Endothelial cell (in vitro differentiated cells): ENCODE measurements around the gene KIF3B. TPM values are rescaled to one million over a fixed set of nuclear protein-coding genes. Genes with fewer than 3 reads are reported as not detected.

Experiments
- DNase-seq: peaks from one replicate; pipeline ENCODE4 v3.0.0; 2021; ENCODE audit warnings: low spot score
- H3K27ac Mint-ChIP-seq: one replicate; pipeline ENCODE4 v1.8.0; 2021; ENCODE audit warnings: mixed read lengths, inconsistent platforms; ENCODE audit not compliant: unreplicated experiment
- H3K27me3 Mint-ChIP-seq: one replicate; pipeline ENCODE4 v1.8.0; 2021; ENCODE audit warnings: mild to moderate bottlenecking, moderate library complexity, mixed read lengths, inconsistent platforms; ENCODE audit not compliant: unreplicated experiment
- H3K36me3 Mint-ChIP-seq: one replicate; pipeline ENCODE4 v1.8.0; 2021; ENCODE audit warnings: mild to moderate bottlenecking, low read depth, mixed read lengths, inconsistent platforms; ENCODE audit not compliant: unreplicated experiment
- H3K4me1 Mint-ChIP-seq: one replicate; pipeline ENCODE4 v1.8.0; 2021; ENCODE audit warnings: mild to moderate bottlenecking, mixed read lengths, inconsistent platforms; ENCODE audit not compliant: unreplicated experiment
- H3K4me3 Mint-ChIP-seq: one replicate; pipeline ENCODE4 v1.8.0; 2021; ENCODE audit warnings: mild to moderate bottlenecking, mixed read lengths, inconsistent platforms; ENCODE audit not compliant: unreplicated experiment
- H3K9me3 Mint-ChIP-seq: one replicate; pipeline ENCODE4 v1.8.0; 2021; ENCODE audit warnings: mixed read lengths, inconsistent platforms; ENCODE audit not compliant: unreplicated experiment
- CTCF ChIP-seq: fragments of 200-600 bp; sonication (generic); IDR thresholded peaks from one replicate; pipeline ENCODE4 v1.5.0; 2021; ENCODE audit warnings: antibody characterized with exemption; ENCODE audit not compliant: unreplicated experiment
- total RNA-seq: library from RNA; stranded (reverse); fragmentation: NEBNext Ultra II Directional; extraction: Animal tissue kit (Norgen Biotek cat#: 25700); gene quantifications from one replicate; pipeline ENCODE4 v1.2.1, GENCODE V29; 2021; ENCODE audit not compliant: unreplicated experiment

KIF3B gene
- total RNA-seq, 1 donor from 2014 or later, result 34.7 TPM

GRCh38 chr20:32362901-32363364 lies 85.5 kb downstream of the KIF3B start:
- Mint-ChIP-seq H3K4me3 (no peak overlapping the region), H3K36me3 (peaks cover 16% of the 10 kb centered on the region), H3K27ac (no peak overlapping the region), H3K4me1 (peaks cover 18% of the 10 kb centered on the region), H3K27me3 (peaks cover 2% of the 10 kb centered on the region), H3K9me3 (no peaks in the 10 kb centered on the region)
- no peak for TF ChIP-seq CTCF
- no peak for DNase-seq

- Mint-ChIP-seq H3K4me3 (no peak overlapping the region), H3K27me3 (peaks cover 2% of the 10 kb centered on the region), H3K27ac (no peak overlapping the region), H3K9me3 (no peaks in the 10 kb centered on the region), H3K4me1 (peaks cover 18% of the 10 kb centered on the region), H3K36me3 (peaks cover 16% of the 10 kb centered on the region)
- TF ChIP-seq CTCF, result no peak
- DNase-seq, result no peak
These were observed 86.0 kb downstream of the KIF3B start for GRCh38 chr20:32363492-32363891.

GRCh38 chr20:32364554-32365208 lies 87.2 kb downstream of the KIF3B start:
- Mint-ChIP-seq H3K9me3 (no peaks in the 10 kb centered on the region), H3K4me3 (no peak overlapping the region), H3K27me3 (peaks cover 2% of the 10 kb centered on the region), H3K4me1 (peaks cover 13% of the 10 kb centered on the region), H3K27ac (no peak overlapping the region), H3K36me3 (peaks cover 12% of the 10 kb centered on the region)
- no peak for DNase-seq
- no peak for TF ChIP-seq CTCF

GRCh38 chr20:32365564-32365963 lies 88.1 kb downstream of the KIF3B start:
- Mint-ChIP-seq H3K4me1 (peaks cover 4% of the 10 kb centered on the region), H3K9me3 (no peaks in the 10 kb centered on the region), H3K27ac (no peak overlapping the region), H3K27me3 (peaks cover under 1% of the 10 kb centered on the region), H3K36me3 (peaks cover 3% of the 10 kb centered on the region), H3K4me3 (no peak overlapping the region)
- DNase-seq, result no peak
- no peak for TF ChIP-seq CTCF

GRCh38 chr20:32366380-32366779 lies 88.9 kb downstream of the KIF3B start:
- DNase-seq, result no peak
- Mint-ChIP-seq H3K4me1 (peaks cover 4% of the 10 kb centered on the region), H3K4me3 (no peak overlapping the region), H3K27me3 (no peaks in the 10 kb centered on the region), H3K9me3 (no peaks in the 10 kb centered on the region), H3K36me3 (peaks cover 2% of the 10 kb centered on the region), H3K27ac (no peak overlapping the region)
- no peak for TF ChIP-seq CTCF
